Endothelial cell of umbilical vein (primary cell): ENCODE data around the gene TMEM42. TPM values are rescaled to one million over a fixed set of nuclear protein-coding genes. Genes with fewer than 3 reads are reported as not detected.

ENCODE experiments used
- BruUV-seq: library from RNA; stranded (reverse); fragments of 400-500 nt; replicated peaks from 2 replicates; lab custom pipeline; 2021; lab: Mats Ljungman, UMichigan
- CTCF ChIA-PET: fragments of 300-600, 350-600 bp; sonication (Branson Sonifier 250); formaldehyde crosslinking; loops from one replicate; lab custom pipeline; 2021; ENCODE audit warnings: antibody characterized with exemption, inconsistent platforms; lab: Charles Lee
- POLR2A ChIA-PET: fragments of 300-600, 350-600 bp; sonication (Branson Sonifier 250); formaldehyde crosslinking; loops from one replicate; lab custom pipeline; 2021; ENCODE audit warnings: antibody characterized with exemption, inconsistent platforms; lab: Charles Lee
- DNase-seq: peaks from one replicate; pipeline ENCODE4 v3.0.0-alpha.2; 2011; ENCODE audit warnings: low read depth, low spot score
- FAIRE-seq: peaks from 2 replicates; lab custom pipeline; 2011; peaks lifted over from hg19 to GRCh38; lab: Jason Lieb, UNC
- H2AFZ ChIP-seq: 2 replicates; pipeline ENCODE4 v1.6.0; 2012; ENCODE audit warnings: low read depth, low read length, control low read depth, inconsistent platforms
- H3K27ac ChIP-seq: 2 replicates; pipeline ENCODE4 v1.5.1; 2011; ENCODE audit warnings: low read depth, mild to moderate bottlenecking, control low read depth, low read length, moderate library complexity; ENCODE audit not compliant: insufficient read depth
- H3K27me3 ChIP-seq, 2 experiments: 2 replicates each; pipeline versions ENCODE4 v1.6.0 to v1.6.1; 2011; ENCODE audit warnings: low read length in 2 of 2, mixed read lengths in 1 of 2; ENCODE audit not compliant: control insufficient read depth in 2 of 2, insufficient read depth in 2 of 2
- H3K36me3 ChIP-seq, 2 experiments: 2 replicates in 1 of 2; 3 replicates in 1 of 2; pipeline ENCODE4 v1.5.1; 2011; ENCODE audit warnings: low read length in 2 of 2, mild to moderate bottlenecking in 1 of 2, moderate library complexity in 1 of 2; ENCODE audit not compliant: control insufficient read depth in 2 of 2, insufficient read depth in 2 of 2; ENCODE audit errors: extremely low read depth in 1 of 2
- H3K4me1 ChIP-seq: 3 replicates; pipeline ENCODE4 v1.5.1; 2011; ENCODE audit warnings: mild to moderate bottlenecking, low read length; ENCODE audit not compliant: control insufficient read depth, insufficient read depth; ENCODE audit errors: extremely low read depth
- H3K4me2 ChIP-seq: 2 replicates; pipeline ENCODE4 v1.6.1; 2011; ENCODE audit warnings: low read length, control low read depth, mixed read lengths; ENCODE audit not compliant: insufficient read depth
- H3K4me3 ChIP-seq, 3 experiments: fragments of 200-600 bp in 1 of 3; sonication (generic), shearing (Covaris generic) in 1 of 3; replicated peaks in 1 of 3; 2 replicates each; pipeline ENCODE4 v1.5.1; 2011 to 2016; ENCODE audit warnings: control low read depth in 3 of 3, low read length in 3 of 3, mild to moderate bottlenecking in 2 of 3, inconsistent platforms in 1 of 3, low read depth in 1 of 3, moderate library complexity in 1 of 3; ENCODE audit not compliant: insufficient read depth in 1 of 3
- H3K79me2 ChIP-seq: 2 replicates; pipeline ENCODE4 v1.6.0; 2012; ENCODE audit warnings: low read length, inconsistent platforms; ENCODE audit not compliant: control insufficient read depth, insufficient read depth
- H3K9ac ChIP-seq: replicated peaks from 2 replicates; pipeline ENCODE3; 2011; ENCODE audit warnings: low read length, control low read depth; ENCODE audit not compliant: insufficient read depth; ENCODE audit errors: extremely low read depth
- H3K9me1 ChIP-seq: replicated peaks from 3 replicates; pipeline ENCODE4 v1.6.0; 2011; ENCODE audit warnings: mild to moderate bottlenecking, low read length; ENCODE audit not compliant: control insufficient read depth, insufficient read depth; ENCODE audit errors: extremely low read depth
- H3K9me3 ChIP-seq: replicated peaks from 2 replicates; pipeline ENCODE4 v1.5.1; 2012; ENCODE audit warnings: low read length, inconsistent platforms; ENCODE audit not compliant: control insufficient read depth, insufficient read depth
- H4K20me1 ChIP-seq: replicated peaks from 2 replicates; pipeline ENCODE3; 2011; ENCODE audit warnings: mild to moderate bottlenecking, low read length; ENCODE audit not compliant: control insufficient read depth, insufficient read depth; ENCODE audit errors: extremely low read depth
- CTCF ChIP-seq, 2 donors: IDR thresholded peaks; 1 replicate in 1 of 2; 2 replicates in 1 of 2; pipeline ENCODE4 v1.5.1; 2011; ENCODE audit warnings: low read length in 2 of 2, mild to moderate bottlenecking in 2 of 2, moderate library complexity in 2 of 2, control low read depth in 1 of 2, inconsistent platforms in 1 of 2, low read depth in 1 of 2; ENCODE audit not compliant: insufficient read depth in 1 of 2; ENCODE audit errors: extremely low read depth in 1 of 2
- EZH2 ChIP-seq: IDR thresholded peaks from 2 replicates; pipeline ENCODE4 v1.6.1; 2012; ENCODE audit warnings: borderline replicate concordance, low read depth, mild to moderate bottlenecking, moderate library complexity, low read length, inconsistent platforms; ENCODE audit not compliant: severe bottlenecking
- FOS ChIP-seq: IDR thresholded peaks from 2 replicates; pipeline ENCODE4 v1.6.1; 2011; ENCODE audit warnings: mild to moderate bottlenecking, low read length, moderate library complexity, borderline replicate concordance; ENCODE audit not compliant: insufficient read depth
- GATA2 ChIP-seq: IDR thresholded peaks from 2 replicates; pipeline ENCODE4 v1.7.0; 2011; ENCODE audit warnings: low read depth, mild to moderate bottlenecking, moderate library complexity, mixed read lengths, low read length; ENCODE audit not compliant: insufficient read length, insufficient read depth
- JUN ChIP-seq: IDR thresholded peaks from 2 replicates; pipeline ENCODE4 v1.6.1; 2011; ENCODE audit warnings: borderline replicate concordance, low read depth; ENCODE audit not compliant: insufficient read length, insufficient read depth
- MAX ChIP-seq: IDR thresholded peaks from 2 replicates; pipeline ENCODE4 v1.6.1; 2011; ENCODE audit not compliant: insufficient read depth, insufficient read length
- MYC ChIP-seq: IDR thresholded peaks from one replicate; pipeline ENCODE4 v1.6.1; 2011; ENCODE audit warnings: mild to moderate bottlenecking, low read depth, low read length
- POLR2A ChIP-seq: IDR thresholded peaks from 2 replicates; pipeline ENCODE4 v1.6.1; 2012; ENCODE audit warnings: low read depth, mild to moderate bottlenecking, control low read depth, low read length
- POLR2AphosphoS5 ChIP-seq: IDR thresholded peaks from 2 replicates; pipeline ENCODE4 v1.6.1; 2012; ENCODE audit warnings: low read depth, mild to moderate bottlenecking, control low read depth, low read length, moderate library complexity; ENCODE audit not compliant: insufficient read depth
- dilution Hi-C: fragments of 300-500 bp; cut with MboI; formaldehyde crosslinking; loops from one replicate; pipeline ENCODE4 v1.15.0; 2019; ENCODE audit warnings: low sequenced_read_pairs; ENCODE audit not compliant: extremely low pct_ligation_motif_present
- intact Hi-C: fragments of 100-400 bp; cut with micrococcal nuclease; formaldehyde crosslinking; loops from one replicate; pipeline ENCODE4 v1.10.0; 2022
- polyA plus RNA-seq, 4 experiments: library from polyadenylated mRNA; depleted of rRNA in 3 of 4; stranded (reverse) in 3 of 4; unstranded in 1 of 4; fragments of >200 nt; gene quantifications; 2 replicates each; pipeline versions ENCODE4 v1.2.1 to v1.2.3, GENCODE V29; 2011 to 2012; ENCODE audit warnings: missing spikeins in 1 of 4
- total RNA-seq: library from RNA; stranded (reverse); gene quantifications from 2 replicates; pipeline ENCODE4 v1.2.3, GENCODE V29; 2021

TMEM42 gene
- total and polyA plus RNA-seq, 2 donors (not counting 3 experiments of a cell fraction or from before 2014, with no cell fraction given) = 10.6 to 46.4 TPM

- H3K4me3 ChIP-seq = no peak overlapping the region
- no TSS peak for BruUV-seq
- H3K9ac ChIP-seq = no peak overlapping the region
- no peak overlapping the region for H2AFZ ChIP-seq
- TF ChIP-seq GATA2 (no peak), CTCF (IDR thresholded peaks at IDR 0.05; ENCODE audit: extremely low read depth in 1 of 2, insufficient read depth in 1 of 2, low read depth in 1 of 2, low read length in 2 of 2) (no peak), POLR2A (no peak), MAX (no peak), MYC (no peak), POLR2AphosphoS5 (no peak), FOS (no peak), JUN (no peak), EZH2 (no peak)
- no peaks in the 10 kb centered on the region for H3K79me2 ChIP-seq
- H3K4me2 ChIP-seq = no peak overlapping the region
- dilution Hi-C loops = no loop called here
- H3K36me3 ChIP-seq = no peaks in the 10 kb centered on the region
- no peaks in the 10 kb centered on the region for H3K27me3 ChIP-seq
- no peaks in the 10 kb centered on the region for H4K20me1 ChIP-seq
- DNase-seq (no peak), FAIRE-seq (no peak)
- POLR2A ChIA-PET = no interaction called here
- intact Hi-C loops = no loop called here
- no peaks in the 10 kb centered on the region for H3K9me1 ChIP-seq
- no peaks in the 10 kb centered on the region for H3K4me1 ChIP-seq
- no peak overlapping the region for H3K27ac ChIP-seq
- no peaks in the 10 kb centered on the region for H3K9me3 ChIP-seq
- CTCF ChIA-PET = interaction anchor here (0.9 to 1.2 kb wide), 2 partner anchors 11 to 17 kb away, joined by 3 to 4 read pairs; no protein-coding TSS in a partner anchor
These were observed 34.7 kb downstream of the TMEM42 start for GRCh38 chr3:44896440-44896839.
